WTC11 (cell line): ENCODE results near the gene TMEM86A. TPM values are rescaled to one million over a fixed set of nuclear protein-coding genes. Genes with fewer than 3 reads are reported as not detected.

Source experiments
- ATAC-seq: fragments of 200-7000 bp; cut with Tn5 transposase; 2 replicates; pipeline ENCODE4 v1.10.0; 2021; ENCODE audit warnings: mild to moderate bottlenecking, moderate library complexity
- CTCF ChIA-PET: fragments of 300-600 bp; sonication (Branson Sonifier 250); formaldehyde crosslinking; loops from one replicate; lab custom pipeline; 2021; ENCODE audit warnings: antibody characterized with exemption; lab: Charles Lee
- POLR2A ChIA-PET: fragments of 350-600 bp; sonication (Branson Sonifier 250); formaldehyde crosslinking; loops from one replicate; lab custom pipeline; 2021; ENCODE audit warnings: antibody characterized with exemption; lab: Charles Lee
- DNase-seq: peaks from one replicate; pipeline ENCODE4 v3.0.0; 2021; ENCODE audit warnings: low spot score
- H3K27ac Mint-ChIP-seq: 2 replicates; pipeline ENCODE4 v1.8.0; 2021; ENCODE audit warnings: mixed read lengths
- H3K27me3 Mint-ChIP-seq: 2 replicates; pipeline ENCODE4 v1.8.0; 2021; ENCODE audit warnings: low read depth, mild to moderate bottlenecking, moderate library complexity, mixed read lengths
- H3K36me3 Mint-ChIP-seq: 2 replicates; pipeline ENCODE4 v1.8.0; 2021; ENCODE audit warnings: mixed read lengths
- H3K4me1 Mint-ChIP-seq: 2 replicates; pipeline ENCODE4 v1.8.0; 2022; ENCODE audit warnings: mixed read lengths
- H3K4me3 Mint-ChIP-seq: 2 replicates; pipeline ENCODE4 v1.8.0; 2021; ENCODE audit warnings: mild to moderate bottlenecking, moderate library complexity, mixed read lengths
- H3K9me3 Mint-ChIP-seq: 2 replicates; pipeline ENCODE4 v1.8.0; 2021; ENCODE audit warnings: mixed read lengths
- CTCF ChIP-seq: fragments of 200-600 bp; IDR thresholded peaks from 2 replicates; pipeline ENCODE4 v1.8.0; 2022; ENCODE audit warnings: antibody characterized with exemption
- E2F5 ChIP-seq: sonication (generic); formaldehyde crosslinking; IDR thresholded peaks from 2 replicates; pipeline ENCODE4 v1.8.1; 2022; ENCODE audit warnings: mild to moderate bottlenecking, moderate library complexity, missing genetic modification reagents
- GABPB1 ChIP-seq: sonication (generic); formaldehyde crosslinking; IDR thresholded peaks from 2 replicates; pipeline ENCODE4 v1.8.1; 2023; ENCODE audit warnings: mild to moderate bottlenecking, missing genetic modification reagents
- HMGXB4 ChIP-seq: sonication (generic); formaldehyde crosslinking; IDR thresholded peaks from 2 replicates; pipeline ENCODE4 v1.8.1; 2023; ENCODE audit warnings: mild to moderate bottlenecking, moderate library complexity, missing genetic modification reagents
- JUN ChIP-seq: sonication (generic); formaldehyde crosslinking; IDR thresholded peaks from 2 replicates; pipeline ENCODE4 v1.8.0; 2023; ENCODE audit warnings: mild to moderate bottlenecking, missing genetic modification reagents
- MAX ChIP-seq: sonication (generic); formaldehyde crosslinking; IDR thresholded peaks from 2 replicates; pipeline ENCODE4 v1.8.0; 2022; ENCODE audit warnings: mild to moderate bottlenecking, missing genetic modification reagents
- NFYB ChIP-seq: sonication (generic); formaldehyde crosslinking; conservative IDR thresholded peaks from 2 replicates; pipeline ENCODE4 v1.8.0; 2022; ENCODE audit warnings: low read depth, missing genetic modification reagents
- NR1H2 ChIP-seq: sonication (generic); formaldehyde crosslinking; IDR thresholded peaks from 2 replicates; pipeline ENCODE4 v1.9.0; 2021; ENCODE audit warnings: mild to moderate bottlenecking, moderate library complexity, missing genetic modification reagents
- NR2C2 ChIP-seq: sonication (generic); formaldehyde crosslinking; IDR thresholded peaks from 2 replicates; pipeline ENCODE4 v1.8.0; 2022; ENCODE audit warnings: mild to moderate bottlenecking, missing genetic modification reagents
- OVOL2 ChIP-seq: fragments of 250-450 bp; sonication (Bioruptor Pico); IDR thresholded peaks from 2 replicates; pipeline ENCODE4 v1.9.0; 2021; ENCODE audit warnings: mild to moderate bottlenecking, borderline replicate concordance
- RELA ChIP-seq: sonication (generic); formaldehyde crosslinking; IDR thresholded peaks from 2 replicates; pipeline ENCODE4 v1.8.1; 2022; ENCODE audit warnings: missing genetic modification reagents, mild to moderate bottlenecking, borderline replicate concordance
- SP1 ChIP-seq: sonication (generic); formaldehyde crosslinking; conservative IDR thresholded peaks from 2 replicates; pipeline ENCODE4 v1.8.1; 2022; ENCODE audit warnings: missing genetic modification reagents
- STAT6 ChIP-seq: sonication (generic); formaldehyde crosslinking; conservative IDR thresholded peaks from 2 replicates; pipeline ENCODE4 v1.8.1; 2023; ENCODE audit warnings: mild to moderate bottlenecking, low read depth, missing genetic modification reagents, moderate library complexity
- TCF7 ChIP-seq: sonication (generic); formaldehyde crosslinking; IDR thresholded peaks from 2 replicates; pipeline ENCODE4 v1.8.0; 2022; ENCODE audit warnings: mild to moderate bottlenecking, low read depth, missing genetic modification reagents, moderate library complexity
- TEAD4 ChIP-seq: sonication (generic); formaldehyde crosslinking; IDR thresholded peaks from 2 replicates; pipeline ENCODE4 v1.8.0; 2022; ENCODE audit warnings: mild to moderate bottlenecking, missing genetic modification reagents
- USF2 ChIP-seq: sonication (generic); formaldehyde crosslinking; IDR thresholded peaks from 2 replicates; pipeline ENCODE4 v1.8.1; 2023; ENCODE audit warnings: mild to moderate bottlenecking, missing genetic modification reagents, moderate library complexity
- ZBTB43 ChIP-seq: sonication (generic); formaldehyde crosslinking; IDR thresholded peaks from 2 replicates; pipeline ENCODE4 v1.8.1; 2023; ENCODE audit warnings: mild to moderate bottlenecking, missing genetic modification reagents
- ZMAT4 ChIP-seq: fragments of 250-450 bp; sonication (Bioruptor Pico); IDR thresholded peaks from 2 replicates; pipeline ENCODE4 v1.9.0; 2021; ENCODE audit warnings: mild to moderate bottlenecking
- ZNF138 ChIP-seq: sonication (generic); formaldehyde crosslinking; conservative IDR thresholded peaks from 2 replicates; pipeline ENCODE4 v1.8.1; 2022; ENCODE audit warnings: mild to moderate bottlenecking, moderate library complexity, missing genetic modification reagents
- ZNF317 ChIP-seq: sonication (generic); formaldehyde crosslinking; IDR thresholded peaks from 2 replicates; pipeline ENCODE4 v1.8.1; 2023; ENCODE audit warnings: low read depth, mild to moderate bottlenecking, moderate library complexity, missing genetic modification reagents, borderline replicate concordance
- ZNF416 ChIP-seq: fragments of 250-450 bp; sonication (Bioruptor Pico); IDR thresholded peaks from 2 replicates; pipeline ENCODE4 v1.9.0; 2021; ENCODE audit warnings: mild to moderate bottlenecking, inconsistent platforms
- total RNA-seq: library from RNA; stranded (reverse); gene quantifications from 3 replicates; pipeline ENCODE4 v1.2.3, GENCODE V29; 2021

The TMEM86A gene
- total RNA-seq, 1 experiment from 2014 or later, result 1.7 TPM

- TF ChIP-seq CTCF (no peak), GABPB1 (CRISPR knock-in tag) (no peak), STAT6 (CRISPR knock-in tag) (no peak), USF2 (no peak), ZBTB43 (no peak), NR2C2 (CRISPR knock-in tag) (no peak), ZNF416 (no peak), NR1H2 (no peak), RELA (CRISPR knock-in tag) (no peak), NFYB (no peak)
These were observed 53.9 kb downstream of the TMEM86A start (continued) for GRCh38 chr11:18752502-18752901.

- TF ChIP-seq JUN (CRISPR knock-in tag) (no peak), TEAD4 (CRISPR knock-in tag) (no peak), MAX (CRISPR knock-in tag) (no peak), SP1 (no peak), OVOL2 (no peak), ZNF317 (CRISPR knock-in tag) (no peak), HMGXB4 (CRISPR knock-in tag) (no peak), E2F5 (CRISPR knock-in tag) (no peak), ZNF138 (CRISPR knock-in tag) (no peak), TCF7 (CRISPR knock-in tag) (no peak), ZMAT4 (no peak)
- H3K36me3 Mint-ChIP-seq, result no peaks in the 10 kb centered on the region
These were observed 55.7 kb downstream of the TMEM86A start for GRCh38 chr11:18754308-18754707.

More at GRCh38 chr11:18754308-18754707, 55.7 kb downstream of the TMEM86A start:
- Mint-ChIP-seq H3K9me3 (no peaks in the 10 kb centered on the region), H3K4me1 (peaks cover 5% of the 10 kb centered on the region), H3K4me3 (no peak overlapping the region), H3K27me3 (no peaks in the 10 kb centered on the region), H3K27ac (no peak overlapping the region)
- DNase-seq (no peak), ATAC-seq (no peak)
- ChIA-PET POLR2A (no interaction called here), CTCF (interaction anchor here (1.2 to 2.1 kb wide), 2 partner anchors 10 to 26 kb away, joined by 5 to 6 read pairs; no protein-coding TSS in a partner anchor)
